ENCODE measurements around the gene DLEU7. TPM values are rescaled to one million over a fixed set of nuclear protein-coding genes. Genes with fewer than 3 reads are reported as not detected.

DLEU7 gene
- total RNA-seq, 1 donor from 2014 or later, result 0.43 TPM

GRCh38 chr13:50844084-50844875 is 788 bp upstream of the DLEU7 start:
- DNase-seq (ENCODE audit: extremely low spot score, unreplicated experiment), result no peak
- TF ChIP-seq, protein P1, sequence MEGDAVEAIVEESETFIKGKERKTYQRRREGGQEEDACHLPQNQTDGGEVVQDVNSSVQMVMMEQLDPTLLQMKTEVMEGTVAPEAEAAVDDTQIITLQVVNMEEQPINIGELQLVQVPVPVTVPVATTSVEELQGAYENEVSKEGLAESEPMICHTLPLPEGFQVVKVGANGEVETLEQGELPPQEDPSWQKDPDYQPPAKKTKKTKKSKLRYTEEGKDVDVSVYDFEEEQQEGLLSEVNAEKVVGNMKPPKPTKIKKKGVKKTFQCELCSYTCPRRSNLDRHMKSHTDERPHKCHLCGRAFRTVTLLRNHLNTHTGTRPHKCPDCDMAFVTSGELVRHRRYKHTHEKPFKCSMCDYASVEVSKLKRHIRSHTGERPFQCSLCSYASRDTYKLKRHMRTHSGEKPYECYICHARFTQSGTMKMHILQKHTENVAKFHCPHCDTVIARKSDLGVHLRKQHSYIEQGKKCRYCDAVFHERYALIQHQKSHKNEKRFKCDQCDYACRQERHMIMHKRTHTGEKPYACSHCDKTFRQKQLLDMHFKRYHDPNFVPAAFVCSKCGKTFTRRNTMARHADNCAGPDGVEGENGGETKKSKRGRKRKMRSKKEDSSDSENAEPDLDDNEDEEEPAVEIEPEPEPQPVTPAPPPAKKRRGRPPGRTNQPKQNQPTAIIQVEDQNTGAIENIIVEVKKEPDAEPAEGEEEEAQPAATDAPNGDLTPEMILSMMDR (IDR thresholded peaks at IDR 0.05), result no peak
- Mint-ChIP-seq H3K27me3 (ENCODE audit: unreplicated experiment) (peaks cover 17% of the 10 kb centered on the region), H3K4me3 (ENCODE audit: unreplicated experiment) (peak overlapping the region; percentile 68), H3K9me3 (ENCODE audit: unreplicated experiment) (no peaks in the 10 kb centered on the region), H3K27ac (ENCODE audit: unreplicated experiment) (peak overlapping the region; percentile 76), H3K36me3 (ENCODE audit: unreplicated experiment) (no peaks in the 10 kb centered on the region), H3K4me1 (ENCODE audit: unreplicated experiment) (peaks cover 39% of the 10 kb centered on the region)

DNA sequence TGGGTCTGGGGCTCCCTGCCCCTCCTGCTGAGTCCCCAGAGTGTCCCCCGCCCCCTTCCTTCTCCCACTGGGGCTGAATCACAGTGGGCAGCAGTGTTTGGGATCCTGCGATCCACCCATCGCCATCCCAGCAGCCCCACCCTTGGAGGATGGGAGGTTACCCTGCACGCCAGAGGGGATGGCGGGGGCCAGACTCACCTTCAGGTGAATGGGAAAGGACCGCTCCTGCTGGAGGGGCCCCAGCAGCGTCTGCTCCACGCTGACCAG is 569 bp downstream of the DLEU7 start:
- DNase-seq (ENCODE audit: extremely low spot score, unreplicated experiment), result no peak
- TF ChIP-seq, protein P1 (IDR thresholded peaks at IDR 0.05), result no peak

GRCh38 chr13:50842251-50842989 is 1.1 kb downstream of the DLEU7 start:
- Mint-ChIP-seq H3K27me3 (ENCODE audit: unreplicated experiment) (peaks cover 22% of the 10 kb centered on the region), H3K27ac (ENCODE audit: unreplicated experiment) (no peak overlapping the region), H3K4me1 (ENCODE audit: unreplicated experiment) (peaks cover 37% of the 10 kb centered on the region), H3K9me3 (ENCODE audit: unreplicated experiment) (no peaks in the 10 kb centered on the region), H3K36me3 (ENCODE audit: unreplicated experiment) (no peaks in the 10 kb centered on the region), H3K4me3 (ENCODE audit: unreplicated experiment) (peak overlapping the region; percentile 47)
- no peak for DNase-seq (ENCODE audit: extremely low spot score, unreplicated experiment)
- TF ChIP-seq, protein P1 (IDR thresholded peaks at IDR 0.05), result no peak

More for the DNA sequence above, 569 bp downstream of the DLEU7 start:
- Mint-ChIP-seq H3K36me3 (ENCODE audit: unreplicated experiment) (no peaks in the 10 kb centered on the region), H3K27ac (ENCODE audit: unreplicated experiment) (no peak overlapping the region), H3K4me3 (ENCODE audit: unreplicated experiment) (peak overlapping the region; percentile 29), H3K4me1 (ENCODE audit: unreplicated experiment) (peaks cover 39% of the 10 kb centered on the region), H3K27me3 (ENCODE audit: unreplicated experiment) (peaks cover 20% of the 10 kb centered on the region), H3K9me3 (ENCODE audit: unreplicated experiment) (no peaks in the 10 kb centered on the region)

GRCh38 chr13:50841786-50842185 is 1.7 kb downstream of the DLEU7 start:
- H3K36me3 Mint-ChIP-seq (ENCODE audit: unreplicated experiment), result no peaks in the 10 kb centered on the region
- TF ChIP-seq, protein P1 (IDR thresholded peaks at IDR 0.05), result no peak
- peaks cover 23% of the 10 kb centered on the region for H3K27me3 Mint-ChIP-seq (ENCODE audit: unreplicated experiment)
- no peaks in the 10 kb centered on the region for H3K9me3 Mint-ChIP-seq (ENCODE audit: unreplicated experiment)
- peaks cover 36% of the 10 kb centered on the region for H3K4me1 Mint-ChIP-seq (ENCODE audit: unreplicated experiment)
- no peak overlapping the region for H3K27ac Mint-ChIP-seq (ENCODE audit: unreplicated experiment)
- no peak for DNase-seq (ENCODE audit: extremely low spot score, unreplicated experiment)
- no peak overlapping the region for H3K4me3 Mint-ChIP-seq (ENCODE audit: unreplicated experiment)

DNA sequence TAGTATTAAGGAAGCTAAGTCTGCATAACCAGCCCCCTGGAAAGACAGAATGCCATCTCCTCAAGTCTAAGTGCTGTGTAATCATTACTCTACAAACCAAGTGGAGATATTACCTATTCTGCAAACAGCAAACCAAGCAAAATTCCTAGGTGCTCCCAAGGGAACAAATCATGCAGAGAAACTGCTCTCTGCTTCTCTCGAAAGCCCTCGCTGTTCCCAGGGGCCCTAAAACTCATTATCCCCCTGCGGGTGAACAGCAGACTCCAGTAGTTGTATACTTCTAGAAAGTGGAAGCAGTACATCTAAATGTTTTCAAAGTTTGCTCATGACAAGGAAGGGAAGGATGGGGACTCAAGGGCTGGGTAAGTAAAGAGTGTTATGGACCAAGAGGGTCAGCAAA is 3.2 kb downstream of the DLEU7 start:
- no peaks in the 10 kb centered on the region for H3K9me3 Mint-ChIP-seq (ENCODE audit: unreplicated experiment)
- H3K4me3 Mint-ChIP-seq (ENCODE audit: unreplicated experiment), result no peak overlapping the region
- no peak for DNase-seq (ENCODE audit: extremely low spot score, unreplicated experiment)
- peaks cover 35% of the 10 kb centered on the region for H3K27me3 Mint-ChIP-seq (ENCODE audit: unreplicated experiment)
- H3K36me3 Mint-ChIP-seq (ENCODE audit: unreplicated experiment), result no peaks in the 10 kb centered on the region
- TF ChIP-seq, protein P1 (IDR thresholded peaks at IDR 0.05), result no peak
- H3K27ac Mint-ChIP-seq (ENCODE audit: unreplicated experiment), result no peak overlapping the region
- H3K4me1 Mint-ChIP-seq (ENCODE audit: unreplicated experiment), result peaks cover 27% of the 10 kb centered on the region
